HS-5 (cell line): ENCODE results near the gene TRMT11.

Experiments
- DNase-seq: peaks from one replicate; pipeline ENCODE4 v3.0.0-alpha.2; 2012; ENCODE audit warnings: low read depth

Gene TRMT11

GRCh38 chr6:126076992-126077664 is 90.8 kb downstream of the TRMT11 start:
- no peak for DNase-seq

GRCh38 chr6:126077810-126078776 is 91.8 kb downstream of the TRMT11 start:
- DNase-seq, result no peak

DNA sequence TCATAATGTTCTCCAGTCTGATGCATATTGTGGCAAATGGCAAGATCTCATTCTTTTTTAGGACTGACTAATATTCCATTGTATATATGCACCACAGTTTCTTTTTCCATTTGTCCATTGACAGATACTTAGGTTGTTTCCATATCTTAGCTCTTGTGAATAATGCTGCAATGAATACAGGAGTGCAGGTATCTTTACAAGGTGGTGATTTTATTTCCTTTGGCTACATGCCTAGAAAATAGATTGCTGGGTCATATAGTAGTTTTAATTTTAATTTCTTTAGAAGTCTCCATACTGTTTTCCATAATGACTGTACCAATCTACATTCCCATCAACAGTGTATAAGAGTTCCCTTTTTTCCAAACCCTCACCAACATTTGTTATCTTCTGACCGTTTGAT is 97.5 kb downstream of the TRMT11 start:
- DNase-seq, result no peak

GRCh38 chr6:126086560-126086959 is 100.2 kb downstream of the TRMT11 start:
- no peak for DNase-seq
